ENCODE measurements around the gene S100P. TPM values are rescaled to one million over a fixed set of nuclear protein-coding genes. Genes with fewer than 3 reads are reported as not detected.

S100P gene
- total and polyA plus RNA-seq, 4 donors: 0.42 to 3.1 (median 2.3) TPM

- no peak for TF ChIP-seq YY1 (IDR thresholded peaks at IDR 0.05)
- peak in 1 of 2 donors; percentile 24 for TF ChIP-seq RXRA (IDR thresholded peaks at IDR 0.05)
- TF ChIP-seq ZBTB33 (IDR thresholded peaks at IDR 0.05): no peak
- DNase-seq (ENCODE audit: low spot score): no peak
- peaks cover 10 to 33% (median 26%) of the 10 kb centered on the region in 4 donors for H3K4me1 ChIP-seq (ENCODE audit: control insufficient read depth in 4 of 4, insufficient read depth in 4 of 4, low read length in 3 of 4)
- no peak overlapping the region for H3K9ac ChIP-seq (ENCODE audit: low read depth in 1 of 2, low read length in 2 of 2)
- no peaks in the 10 kb centered on the region for H3K27me3 ChIP-seq (ENCODE audit: control insufficient read depth in 4 of 4, insufficient read depth in 4 of 4, low read length in 3 of 4)
- H3K9me3 ChIP-seq (ENCODE audit: control insufficient read depth in 4 of 4, low read length in 3 of 4): no peaks in the 10 kb centered on the region
- 62% methylated on average over 3 of the region's 3 CpGs for WGBS
- H3K4me3 ChIP-seq (ENCODE audit: low read depth in 1 of 3, low read length in 3 of 3): no peak overlapping the region
- H3K36me3 ChIP-seq (ENCODE audit: control insufficient read depth in 4 of 4, insufficient read depth in 3 of 4, low read depth in 1 of 4, low read length in 3 of 4): peaks cover 0 to 6% (median 2%) of the 10 kb centered on the region in 4 donors
- H3K27ac ChIP-seq (ENCODE audit: low read depth in 1 of 2, low read length in 2 of 2): no peak overlapping the region
Measured at GRCh38 chr4:6703786-6704185, 10.1 kb downstream of the S100P start.

GRCh38 chr4:6705646-6706045 is 12.0 kb downstream of the S100P start:
- Histone ChIP-seq H3K4me1 (ENCODE audit: control insufficient read depth in 4 of 4, insufficient read depth in 4 of 4, low read length in 3 of 4) (peaks cover 12 to 43% (median 33%) of the 10 kb centered on the region in 4 donors), H3K9ac (ENCODE audit: low read depth in 1 of 2, low read length in 2 of 2) (no peak overlapping the region), H3K27me3 (ENCODE audit: control insufficient read depth in 4 of 4, insufficient read depth in 4 of 4, low read length in 3 of 4) (no peaks in the 10 kb centered on the region), H3K9me3 (ENCODE audit: control insufficient read depth in 4 of 4, low read length in 3 of 4) (no peaks in the 10 kb centered on the region), H3K4me3 (ENCODE audit: low read depth in 1 of 3, low read length in 3 of 3) (no peak overlapping the region), H3K27ac (ENCODE audit: low read depth in 1 of 2, low read length in 2 of 2) (no peak overlapping the region), H3K36me3 (ENCODE audit: control insufficient read depth in 4 of 4, insufficient read depth in 3 of 4, low read depth in 1 of 4, low read length in 3 of 4) (peaks cover 0 to 6% (median 2%) of the 10 kb centered on the region in 4 donors)
- 98% methylated on average over 2 of the region's 2 CpGs for WGBS
- DNase-seq (ENCODE audit: low spot score): no peak
- TF ChIP-seq RXRA (IDR thresholded peaks at IDR 0.05) (no peak), GABPA (IDR thresholded peaks at IDR 0.05 in 1 of 2, conservative IDR thresholded peaks at IDR 0.05 in 1 of 2) (no peak), HNF4A (conservative IDR thresholded peaks at IDR 0.05) (no peak), HNF4G (IDR thresholded peaks at IDR 0.05) (no peak), JUND (IDR thresholded peaks at IDR 0.05) (no peak), RAD21 (IDR thresholded peaks at IDR 0.05) (no peak), SP1 (IDR thresholded peaks at IDR 0.05) (no peak), ZBTB33 (IDR thresholded peaks at IDR 0.05) (no peak), ATF3 (IDR thresholded peaks at IDR 0.05) (no peak), MAX (IDR thresholded peaks at IDR 0.05) (no peak)

GRCh38 chr4:6706173-6706572 is 12.5 kb downstream of the S100P start:
- 68% methylated on average over 5 of the region's 5 CpGs for WGBS
- H3K4me3 ChIP-seq (ENCODE audit: low read depth in 1 of 3, low read length in 3 of 3): no peak overlapping the region
- H3K4me1 ChIP-seq (ENCODE audit: control insufficient read depth in 4 of 4, insufficient read depth in 4 of 4, low read length in 3 of 4): peaks cover 12 to 43% (median 33%) of the 10 kb centered on the region in 4 donors
- no peaks in the 10 kb centered on the region for H3K27me3 ChIP-seq (ENCODE audit: control insufficient read depth in 4 of 4, insufficient read depth in 4 of 4, low read length in 3 of 4)
- no peak overlapping the region for H3K9ac ChIP-seq (ENCODE audit: low read depth in 1 of 2, low read length in 2 of 2)
- peaks cover 0 to 6% (median 2%) of the 10 kb centered on the region in 4 donors for H3K36me3 ChIP-seq (ENCODE audit: control insufficient read depth in 4 of 4, insufficient read depth in 3 of 4, low read depth in 1 of 4, low read length in 3 of 4)
- H3K9me3 ChIP-seq (ENCODE audit: control insufficient read depth in 4 of 4, low read length in 3 of 4): no peaks in the 10 kb centered on the region
- peak overlapping the region in 1 of 2 donors; percentile 7 for H3K27ac ChIP-seq (ENCODE audit: low read depth in 1 of 2, low read length in 2 of 2)
- no peak for DNase-seq (ENCODE audit: low spot score)
- TF ChIP-seq JUND (IDR thresholded peaks at IDR 0.05): no peak
- TF ChIP-seq SP1 (IDR thresholded peaks at IDR 0.05): no peak
- no peak for TF ChIP-seq FOXA1 (IDR thresholded peaks at IDR 0.05)
- no peak for TF ChIP-seq NR2F2 (IDR thresholded peaks at IDR 0.05)
- TF ChIP-seq REST (IDR thresholded peaks at IDR 0.05): no peak
- no peak for TF ChIP-seq TAF1 (conservative IDR thresholded peaks at IDR 0.05)
- no peak for TF ChIP-seq YY1 (IDR thresholded peaks at IDR 0.05)
- TF ChIP-seq GABPA (IDR thresholded peaks at IDR 0.05 in 1 of 2, conservative IDR thresholded peaks at IDR 0.05 in 1 of 2): no peak
- TF ChIP-seq ZBTB33 (IDR thresholded peaks at IDR 0.05): no peak
- no peak for TF ChIP-seq MAX (IDR thresholded peaks at IDR 0.05)
- TF ChIP-seq HNF4G (IDR thresholded peaks at IDR 0.05): no peak
- no peak for TF ChIP-seq FOXA2 (IDR thresholded peaks at IDR 0.05)

All from liver (tissue), 9 donors.